ENCODE data around the gene MLST8.

GRCh38 chr16:2196162-2196980, 8.9 kb upstream of the MLST8 start, which contains the start of gene CASKIN1:
- no peak for TF ChIP-seq CTCF (optimal IDR thresholded peaks at IDR 0.05 in 1 of 3, IDR thresholded peaks at IDR 0.05 in 1 of 3, conservative IDR thresholded peaks at IDR 0.05 in 1 of 3; ENCODE audit: extremely low read depth in 1 of 3, insufficient read depth in 2 of 3, low read length in 3 of 3)
- TF ChIP-seq EZH2 (IDR thresholded peaks at IDR 0.05; ENCODE audit: low read length), result no peak

Measured in keratinocyte (primary cell).